ENCODE results near the gene RELCH. TPM values are rescaled to one million over a fixed set of nuclear protein-coding genes. Genes with fewer than 3 reads are reported as not detected.

Gene RELCH
- total RNA-seq, 1 experiment from 2014 or later = 21.6 TPM

- no peak for DNase-seq
- Histone ChIP-seq H3F3A (ENCODE audit: low read length, unreplicated experiment) (no peaks in the 10 kb centered on the region), H3K9me3 (ENCODE audit: low read length) (no peaks in the 10 kb centered on the region), H3K79me2 (ENCODE audit: low read length) (peaks cover 91% of the 10 kb centered on the region), H3K9ac (ENCODE audit: low read length) (no peak overlapping the region), H2AFZ (ENCODE audit: low read length) (no peak overlapping the region), H3K36me3 (ENCODE audit: low read depth, low read length) (no peaks in the 10 kb centered on the region), H3K27me3 (ENCODE audit: low read length) (no peaks in the 10 kb centered on the region), H3K4me3 (ENCODE audit: low read length) (no peak overlapping the region), H3K9me2 (replicated peaks; ENCODE audit: low read length) (no peaks in the 10 kb centered on the region), H4K20me1 (ENCODE audit: low read length) (peaks cover 5% of the 10 kb centered on the region; the same call in 1 of the 2 replicates), H3K4me1 (ENCODE audit: insufficient read depth, low read length) (peaks cover 12% of the 10 kb centered on the region; the same call in 1 of the 2 replicates), H3K27ac (ENCODE audit: low read length) (no peak overlapping the region), H3K4me2 (ENCODE audit: low read length) (no peak overlapping the region)
- intact Hi-C loops (cut with micrococcal nuclease) = no loop called here
- no TSS peak for BruUV-seq (replicated peaks)
- no peak for TF ChIP-seq CTCF (conservative IDR thresholded peaks at IDR 0.05; ENCODE audit: low read depth, low read length)
- TF ChIP-seq EZH2phosphoT487 (IDR thresholded peaks at IDR 0.05; ENCODE audit: borderline replicate concordance, low read length) = no peak
- no peak for TF ChIP-seq EZH2 (IDR thresholded peaks at IDR 0.05; ENCODE audit: low read length, unreplicated experiment)
- ChIA-PET POLR2A (ENCODE audit: unreplicated experiment) (no interaction called here), CTCF (no interaction called here)
- ATAC-seq = no peak
Observed at GRCh38 chr18:62205824-62206223, 18.8 kb downstream of the RELCH start.

GRCh38 chr18:62206593-62206992, 19.5 kb downstream of the RELCH start:
- no peak for DNase-seq
- POLR2A ChIA-PET (ENCODE audit: unreplicated experiment) = no interaction called here
- Histone ChIP-seq H4K20me1 (ENCODE audit: low read length) (peaks cover 5% of the 10 kb centered on the region; the same call in 1 of the 2 replicates), H3K4me3 (ENCODE audit: low read length) (no peak overlapping the region), H3K9me3 (ENCODE audit: low read length) (no peaks in the 10 kb centered on the region), H3K27ac (ENCODE audit: low read length) (no peak overlapping the region), H3K9ac (ENCODE audit: low read length) (no peak overlapping the region), H3F3A (ENCODE audit: low read length, unreplicated experiment) (no peaks in the 10 kb centered on the region), H3K9me2 (replicated peaks; ENCODE audit: low read length) (no peaks in the 10 kb centered on the region), H3K4me2 (ENCODE audit: low read length) (no peak overlapping the region), H3K36me3 (ENCODE audit: low read depth, low read length) (no peaks in the 10 kb centered on the region), H3K4me1 (ENCODE audit: insufficient read depth, low read length) (peaks cover 9% of the 10 kb centered on the region; the same call in 1 of the 2 replicates), H2AFZ (ENCODE audit: low read length) (no peak overlapping the region), H3K27me3 (ENCODE audit: low read length) (no peaks in the 10 kb centered on the region), H3K79me2 (ENCODE audit: low read length) (peaks cover 85% of the 10 kb centered on the region)
- no TSS peak for BruUV-seq (replicated peaks)
- ATAC-seq = no peak
- CTCF ChIA-PET = no interaction called here
- TF ChIP-seq EZH2 (IDR thresholded peaks at IDR 0.05; ENCODE audit: low read length, unreplicated experiment) (no peak), CTCF (conservative IDR thresholded peaks at IDR 0.05; ENCODE audit: low read depth, low read length) (no peak), EZH2phosphoT487 (IDR thresholded peaks at IDR 0.05; ENCODE audit: borderline replicate concordance, low read length) (no peak)
- intact Hi-C loops (cut with micrococcal nuclease) = no loop called here

- intact Hi-C loops (cut with micrococcal nuclease) = no loop called here
- no peaks in the 10 kb centered on the region for H3K9me2 ChIP-seq (replicated peaks; ENCODE audit: low read length)
- no peaks in the 10 kb centered on the region for H3K27me3 ChIP-seq (ENCODE audit: low read length)
- ChIA-PET CTCF (no interaction called here), POLR2A (ENCODE audit: unreplicated experiment) (no interaction called here)
- H3K4me2 ChIP-seq (ENCODE audit: low read length) = no peak overlapping the region
- peaks cover 9% of the 10 kb centered on the region; the same call in 1 of the 2 replicates for H3K36me3 ChIP-seq (ENCODE audit: low read depth, low read length)
- H3F3A ChIP-seq (ENCODE audit: low read length, unreplicated experiment) = no peaks in the 10 kb centered on the region
- no peak overlapping the region for H3K9ac ChIP-seq (ENCODE audit: low read length)
- peaks cover 69% of the 10 kb centered on the region for H3K79me2 ChIP-seq (ENCODE audit: low read length)
- H3K4me1 ChIP-seq (ENCODE audit: insufficient read depth, low read length) = no peaks in the 10 kb centered on the region
- no peaks in the 10 kb centered on the region for H4K20me1 ChIP-seq (ENCODE audit: low read length)
- no peaks in the 10 kb centered on the region for H3K9me3 ChIP-seq (ENCODE audit: low read length)
- H2AFZ ChIP-seq (ENCODE audit: low read length) = no peak overlapping the region
- H3K27ac ChIP-seq (ENCODE audit: low read length) = no peak overlapping the region
- ATAC-seq (no peak), DNase-seq (no peak)
- no TSS peak for BruUV-seq (replicated peaks)
- H3K4me3 ChIP-seq (ENCODE audit: low read length) = no peak overlapping the region
- no peak for TF ChIP-seq EZH2phosphoT487 (IDR thresholded peaks at IDR 0.05; ENCODE audit: borderline replicate concordance, low read length)
- TF ChIP-seq CTCF (conservative IDR thresholded peaks at IDR 0.05; ENCODE audit: low read depth, low read length) = no peak
- no peak for TF ChIP-seq EZH2 (IDR thresholded peaks at IDR 0.05; ENCODE audit: low read length, unreplicated experiment)
Observed at GRCh38 chr18:62209046-62209445, 22.0 kb downstream of the RELCH start.

Measured in PC-3 (cell line).